ENCODE data around the gene NAE1.
"Not testable (repeated sequence)": the region's sequence is repeated elsewhere in the genome, so short reads cannot be mapped to it uniquely, and the experiment has no call there.

The NAE1 gene

DNA sequence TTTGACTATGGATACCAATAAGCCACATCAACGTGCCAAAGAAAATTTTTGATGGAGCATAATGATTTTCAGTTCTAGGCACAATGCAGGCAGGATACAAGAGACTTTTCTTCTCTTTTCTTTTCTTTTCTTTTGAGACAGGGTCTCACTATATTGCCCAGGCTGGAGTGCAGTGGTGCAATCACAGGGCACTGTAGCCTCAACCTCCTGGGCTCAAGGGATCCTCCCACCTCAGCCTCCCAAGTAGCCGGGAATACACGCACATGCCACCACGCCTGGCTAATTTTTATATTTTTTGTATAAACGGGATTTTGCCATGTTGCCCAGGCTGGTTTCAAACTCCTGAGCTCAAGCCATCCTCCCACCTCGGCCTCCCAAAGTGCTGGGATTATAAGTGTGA lies 36.8 kb downstream of the NAE1 start:
- H3K9me3 ChIP-seq (ENCODE audit: control insufficient read depth, low read depth, low read length); H3K4me3 ChIP-seq (ENCODE audit: low read length); H3K36me3 ChIP-seq (ENCODE audit: control insufficient read depth, low read depth, low read length); H3K4me1 ChIP-seq (ENCODE audit: control insufficient read depth, low read depth, low read length); H3K9ac ChIP-seq (ENCODE audit: low read length); H3K27ac ChIP-seq (ENCODE audit: low read length); H3K27me3 ChIP-seq (ENCODE audit: control insufficient read depth, insufficient read depth, low read length): not testable (repeated sequence)

DNA sequence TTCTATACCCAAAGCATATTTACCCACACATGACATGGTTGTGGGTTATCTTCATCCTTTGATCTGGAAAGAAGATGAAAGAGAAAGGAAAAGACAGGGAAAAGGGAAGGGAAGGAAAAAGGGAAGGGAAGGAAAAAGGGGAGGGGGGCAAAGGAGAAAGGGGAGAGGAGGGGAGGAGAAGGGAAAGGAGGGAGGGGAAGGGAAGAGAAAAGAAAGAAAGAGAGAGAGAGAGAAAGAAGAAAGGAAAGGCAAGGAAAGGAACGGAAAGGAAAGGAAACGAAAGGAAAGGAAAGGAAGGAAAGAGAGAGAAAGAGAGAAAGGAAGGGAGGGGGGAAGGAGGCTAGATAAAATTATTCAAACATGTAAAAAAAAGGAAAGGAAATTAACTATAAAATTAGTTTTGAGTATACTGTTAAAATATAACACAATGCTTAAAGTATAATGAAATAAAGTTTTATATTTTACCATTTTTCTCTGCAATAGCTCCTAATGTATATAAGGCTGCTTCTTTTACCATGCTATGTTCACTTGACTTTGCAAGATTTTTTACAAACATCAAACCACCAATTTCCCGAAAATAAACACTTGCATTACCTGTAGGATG lies 40.5 kb downstream of the NAE1 start:
- no peaks in the 10 kb centered on the region for H3K4me1 ChIP-seq (ENCODE audit: control insufficient read depth, low read depth, low read length)
- H3K27me3 ChIP-seq (ENCODE audit: control insufficient read depth, insufficient read depth, low read length): no peaks in the 10 kb centered on the region
- no peak overlapping the region for H3K4me3 ChIP-seq (ENCODE audit: low read length)
- H3K36me3 ChIP-seq (ENCODE audit: control insufficient read depth, low read depth, low read length): no peaks in the 10 kb centered on the region
- H3K27ac ChIP-seq (ENCODE audit: low read length): no peak overlapping the region
- H3K9ac ChIP-seq (ENCODE audit: low read length): no peak overlapping the region
- H3K9me3 ChIP-seq (ENCODE audit: control insufficient read depth, low read depth, low read length): no peaks in the 10 kb centered on the region

DNA sequence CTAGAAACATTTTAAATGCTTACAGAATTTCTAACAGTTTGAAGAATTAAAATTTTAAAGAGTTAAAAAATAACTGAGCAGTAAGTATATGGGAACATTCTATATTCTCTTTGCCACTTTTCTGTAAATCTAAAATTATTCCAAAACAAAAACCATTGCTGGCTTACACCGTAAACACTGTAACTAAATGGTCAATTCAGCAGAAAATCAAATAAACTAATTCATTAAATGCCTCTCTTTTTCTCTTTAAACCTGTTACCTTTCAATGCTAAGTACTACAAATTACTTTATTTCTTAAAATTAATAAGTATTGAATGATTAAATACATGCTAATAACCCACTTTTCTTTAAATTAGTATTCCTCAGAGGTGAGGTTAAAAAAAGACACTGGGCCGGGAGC lies 43.3 kb downstream of the NAE1 start:
- no peak overlapping the region for H3K27ac ChIP-seq (ENCODE audit: low read length)
- no peak overlapping the region for H3K9ac ChIP-seq (ENCODE audit: low read length)
- H3K4me3 ChIP-seq (ENCODE audit: low read length): no peak overlapping the region
- no peaks in the 10 kb centered on the region for H3K9me3 ChIP-seq (ENCODE audit: control insufficient read depth, low read depth, low read length)
- H3K4me1 ChIP-seq (ENCODE audit: control insufficient read depth, low read depth, low read length): no peaks in the 10 kb centered on the region
- no peaks in the 10 kb centered on the region for H3K36me3 ChIP-seq (ENCODE audit: control insufficient read depth, low read depth, low read length)
- no peaks in the 10 kb centered on the region for H3K27me3 ChIP-seq (ENCODE audit: control insufficient read depth, insufficient read depth, low read length)

DNA sequence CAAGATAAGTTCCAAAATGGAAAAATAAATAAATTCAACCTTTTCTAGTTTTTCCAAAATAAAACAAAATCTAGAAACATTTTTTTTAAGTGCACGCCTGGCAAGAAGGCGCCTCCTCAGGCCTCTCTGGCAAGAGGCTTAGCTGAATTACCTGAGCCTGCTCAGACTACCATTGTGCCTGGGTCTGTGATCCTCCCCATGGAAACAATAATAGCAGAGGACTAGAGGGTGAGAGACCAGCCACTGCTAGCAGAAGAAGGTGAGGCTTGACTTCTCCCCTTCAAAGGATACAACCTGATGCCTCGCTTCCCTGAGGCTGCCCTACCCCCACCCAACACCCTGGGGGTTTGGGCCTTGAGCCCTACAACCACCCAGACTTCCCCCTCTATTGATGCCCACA lies 44.2 kb downstream of the NAE1 start:
- Histone ChIP-seq H3K9ac (ENCODE audit: low read length) (no peak overlapping the region), H3K27me3 (ENCODE audit: control insufficient read depth, insufficient read depth, low read length) (no peaks in the 10 kb centered on the region), H3K4me1 (ENCODE audit: control insufficient read depth, low read depth, low read length) (no peaks in the 10 kb centered on the region), H3K27ac (ENCODE audit: low read length) (no peak overlapping the region), H3K4me3 (ENCODE audit: low read length) (no peak overlapping the region), H3K9me3 (ENCODE audit: control insufficient read depth, low read depth, low read length) (no peaks in the 10 kb centered on the region), H3K36me3 (ENCODE audit: control insufficient read depth, low read depth, low read length) (no peaks in the 10 kb centered on the region)

DNA sequence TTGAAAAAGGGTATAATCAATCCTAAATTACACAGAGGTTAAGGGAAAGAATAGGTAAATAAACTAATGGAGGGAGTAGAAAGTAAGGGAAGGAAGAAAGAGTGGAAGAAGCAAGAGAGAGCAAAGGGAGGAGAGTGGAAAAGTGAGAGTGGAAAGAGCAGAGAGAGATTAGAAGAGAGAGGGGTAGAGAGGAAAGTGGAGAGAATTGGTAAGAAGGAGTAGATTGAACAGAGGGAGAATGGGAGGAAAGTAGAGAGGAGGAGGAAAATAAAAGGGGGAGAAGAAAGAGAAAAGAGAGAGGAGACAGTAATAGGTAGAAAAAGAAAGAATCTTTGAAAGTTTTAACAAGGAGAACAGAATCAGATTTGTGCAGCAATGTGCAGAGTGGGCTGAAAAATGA lies 54.3 kb downstream of the NAE1 start:
- no peaks in the 10 kb centered on the region for H3K36me3 ChIP-seq (ENCODE audit: control insufficient read depth, low read depth, low read length)

DNA sequence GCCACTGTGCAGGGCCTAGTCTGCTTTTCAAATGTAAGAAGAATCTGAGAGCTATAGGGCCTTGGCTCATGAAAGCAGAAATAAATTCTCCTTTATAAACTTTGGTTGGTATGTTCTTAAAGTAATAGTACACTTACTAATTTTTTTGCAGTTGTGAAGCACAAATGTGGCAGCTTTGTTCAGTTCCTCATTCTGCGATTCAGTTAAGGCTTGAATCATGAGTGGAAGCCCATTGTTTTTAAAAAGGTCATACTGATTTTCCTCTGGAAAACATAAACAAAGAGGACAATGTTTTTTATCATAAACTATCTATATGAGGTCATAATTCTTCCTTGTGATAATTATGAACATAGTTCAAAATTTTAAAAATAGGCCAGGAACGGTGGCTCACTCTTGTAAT lies 55.8 kb downstream of the NAE1 start:
- H3K4me3 ChIP-seq (ENCODE audit: low read length): no peak overlapping the region
- no peak overlapping the region for H3K27ac ChIP-seq (ENCODE audit: low read length)
- H3K4me1 ChIP-seq (ENCODE audit: control insufficient read depth, low read depth, low read length): no peaks in the 10 kb centered on the region
- no peak overlapping the region for H3K9ac ChIP-seq (ENCODE audit: low read length)
- no peaks in the 10 kb centered on the region for H3K9me3 ChIP-seq (ENCODE audit: control insufficient read depth, low read depth, low read length)
- no peaks in the 10 kb centered on the region for H3K27me3 ChIP-seq (ENCODE audit: control insufficient read depth, insufficient read depth, low read length)
- no peaks in the 10 kb centered on the region for H3K36me3 ChIP-seq (ENCODE audit: control insufficient read depth, low read depth, low read length)

More for the DNA sequence above, 54.3 kb downstream of the NAE1 start:
- no peak overlapping the region for H3K4me3 ChIP-seq (ENCODE audit: low read length)
- no peaks in the 10 kb centered on the region for H3K4me1 ChIP-seq (ENCODE audit: control insufficient read depth, low read depth, low read length)
- no peak overlapping the region for H3K9ac ChIP-seq (ENCODE audit: low read length)
- no peaks in the 10 kb centered on the region for H3K9me3 ChIP-seq (ENCODE audit: control insufficient read depth, low read depth, low read length)
- no peak overlapping the region for H3K27ac ChIP-seq (ENCODE audit: low read length)
- no peaks in the 10 kb centered on the region for H3K27me3 ChIP-seq (ENCODE audit: control insufficient read depth, insufficient read depth, low read length)

DNA sequence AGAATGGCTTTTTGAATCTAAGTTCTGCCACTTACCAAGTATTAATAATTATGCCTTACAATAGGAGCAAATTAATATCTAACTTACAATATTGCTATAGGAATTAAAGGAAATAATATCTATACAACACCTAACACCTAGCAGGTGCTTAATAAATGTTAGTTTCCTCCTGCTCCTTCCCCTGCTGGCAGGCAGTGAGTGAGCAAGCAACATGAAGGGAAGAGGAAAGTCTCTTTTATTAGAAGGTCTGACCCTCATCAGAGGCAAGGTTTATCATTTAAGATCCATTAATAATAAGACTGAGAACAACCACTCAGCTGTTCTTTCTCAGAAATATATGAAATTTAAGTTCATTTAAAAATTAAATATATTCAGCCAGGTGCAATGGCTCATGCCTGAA lies 72.7 kb downstream of the NAE1 start:
- Histone ChIP-seq H3K4me3 (ENCODE audit: low read length) (no peak overlapping the region), H3K27ac (ENCODE audit: low read length) (no peak overlapping the region)

DNA sequence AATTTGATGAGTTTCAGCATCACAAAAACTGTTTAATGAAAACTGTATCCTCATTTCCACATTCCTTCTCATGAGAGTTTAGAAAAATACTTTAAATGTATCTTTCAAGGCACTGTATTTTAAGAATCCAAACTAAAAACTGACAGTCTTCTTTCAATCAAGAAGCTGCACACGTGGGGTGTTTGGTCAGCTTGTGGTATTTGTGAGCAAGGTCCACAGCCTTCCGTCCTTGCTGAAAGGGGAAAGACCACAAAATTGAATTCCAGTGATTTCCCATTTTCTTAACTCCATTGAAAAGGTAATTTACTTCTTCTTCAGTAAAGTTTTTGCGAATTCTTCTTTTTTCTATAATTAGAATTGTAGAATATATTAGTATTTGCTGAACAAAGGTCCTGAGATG lies 76.0 kb downstream of the NAE1 start:
- H3K36me3 ChIP-seq (ENCODE audit: control insufficient read depth, low read depth, low read length): peaks cover 2% of the 10 kb centered on the region
- peaks cover 4% of the 10 kb centered on the region for H3K4me1 ChIP-seq (ENCODE audit: control insufficient read depth, low read depth, low read length)
- no peak overlapping the region for H3K4me3 ChIP-seq (ENCODE audit: low read length)
- no peak overlapping the region for H3K9ac ChIP-seq (ENCODE audit: low read length)
- no peak overlapping the region for H3K27ac ChIP-seq (ENCODE audit: low read length)
- no peaks in the 10 kb centered on the region for H3K9me3 ChIP-seq (ENCODE audit: control insufficient read depth, low read depth, low read length)
- peaks cover 5% of the 10 kb centered on the region for H3K27me3 ChIP-seq (ENCODE audit: control insufficient read depth, insufficient read depth, low read length)

More for the DNA sequence above, 72.7 kb downstream of the NAE1 start:
- Histone ChIP-seq H3K4me1 (ENCODE audit: control insufficient read depth, low read depth, low read length) (no peaks in the 10 kb centered on the region), H3K9ac (ENCODE audit: low read length) (no peak overlapping the region), H3K27me3 (ENCODE audit: control insufficient read depth, insufficient read depth, low read length) (no peaks in the 10 kb centered on the region), H3K36me3 (ENCODE audit: control insufficient read depth, low read depth, low read length) (no peaks in the 10 kb centered on the region), H3K9me3 (ENCODE audit: control insufficient read depth, low read depth, low read length) (no peaks in the 10 kb centered on the region)

DNA sequence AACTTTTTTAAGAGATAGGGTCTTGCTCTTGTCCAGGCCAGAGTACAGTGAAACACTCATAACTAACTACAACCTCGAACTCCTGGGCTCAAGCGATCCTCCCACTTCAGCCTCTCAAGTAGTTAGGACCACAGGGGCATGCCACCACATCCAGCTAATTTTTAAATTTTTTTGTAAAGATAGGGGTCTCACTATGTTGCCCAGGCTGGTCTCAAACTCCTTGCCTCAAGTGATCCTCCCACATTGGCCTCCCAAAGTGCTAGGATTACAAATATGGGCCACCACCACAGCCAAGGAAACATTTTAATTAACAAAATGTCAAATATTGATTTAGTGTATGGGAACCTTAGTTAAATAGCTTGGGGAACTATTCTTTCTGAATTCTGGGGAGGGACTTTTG lies 76.6 kb downstream of the NAE1 start:
- Histone ChIP-seq H3K4me3 (ENCODE audit: low read length) (no peak overlapping the region), H3K36me3 (ENCODE audit: control insufficient read depth, low read depth, low read length) (peaks cover 7% of the 10 kb centered on the region), H3K4me1 (ENCODE audit: control insufficient read depth, low read depth, low read length) (peaks cover 6% of the 10 kb centered on the region), H3K9me3 (ENCODE audit: control insufficient read depth, low read depth, low read length) (no peaks in the 10 kb centered on the region), H3K27ac (ENCODE audit: low read length) (no peak overlapping the region), H3K27me3 (ENCODE audit: control insufficient read depth, insufficient read depth, low read length) (peaks cover 5% of the 10 kb centered on the region), H3K9ac (ENCODE audit: low read length) (no peak overlapping the region)

DNA sequence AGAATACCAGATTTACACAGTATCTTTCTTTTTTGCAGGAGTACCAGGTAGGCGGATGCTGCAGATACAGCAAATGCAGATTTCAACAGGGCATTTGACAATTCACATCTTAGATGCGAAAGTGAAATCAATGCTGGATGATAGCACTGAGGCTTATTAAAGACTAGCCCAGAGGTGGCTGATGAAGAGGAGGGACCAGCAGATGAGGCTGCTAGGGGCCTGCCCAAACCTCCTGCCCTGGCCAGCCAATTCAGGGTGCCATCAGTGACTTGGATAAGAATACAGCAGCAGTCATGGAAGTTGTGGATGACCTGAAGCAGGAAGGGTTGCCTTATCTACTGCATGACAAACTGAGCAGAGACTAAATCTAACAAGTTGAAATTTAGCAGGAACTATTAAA lies 77.8 kb downstream of the NAE1 start:
- H3K27ac ChIP-seq (ENCODE audit: low read length): no peak overlapping the region
- H3K9me3 ChIP-seq (ENCODE audit: control insufficient read depth, low read depth, low read length): no peaks in the 10 kb centered on the region
- peaks cover 6% of the 10 kb centered on the region for H3K4me1 ChIP-seq (ENCODE audit: control insufficient read depth, low read depth, low read length)
- no peak overlapping the region for H3K9ac ChIP-seq (ENCODE audit: low read length)
- H3K27me3 ChIP-seq (ENCODE audit: control insufficient read depth, insufficient read depth, low read length): peaks cover 5% of the 10 kb centered on the region
- peaks cover 19% of the 10 kb centered on the region for H3K36me3 ChIP-seq (ENCODE audit: control insufficient read depth, low read depth, low read length)
- no peak overlapping the region for H3K4me3 ChIP-seq (ENCODE audit: low read length)
